ENCODE results near the gene TMEM132A. TPM values are rescaled to one million over a fixed set of nuclear protein-coding genes. Genes with fewer than 3 reads are reported as not detected.

The TMEM132A gene
- total and polyA plus RNA-seq, 9 of the 15 experiments (the other 6 are each of a cell fraction or from before 2014, with no cell fraction given) = 0.04 to 1.1 (median 0.18) TPM; not detected in 4

DNA sequence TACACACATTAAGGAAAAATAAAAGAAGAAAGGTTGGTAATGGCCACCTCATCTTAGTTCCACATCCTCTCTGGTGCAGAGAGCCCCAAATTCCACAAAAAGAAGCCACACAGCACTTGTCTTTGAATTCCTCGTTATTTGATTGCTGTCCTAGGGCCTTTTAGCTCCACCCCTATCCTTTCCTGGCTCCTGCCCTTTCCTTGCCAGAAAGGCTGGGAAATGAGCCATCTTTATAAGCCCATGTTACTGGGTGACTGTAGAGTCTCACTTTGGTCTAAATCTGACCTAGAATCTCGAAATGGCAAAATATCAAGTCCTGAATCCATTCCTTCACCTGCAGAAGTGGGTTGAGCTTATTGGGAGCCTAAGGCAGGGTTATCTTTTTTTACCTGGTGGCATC is 4.3 kb upstream of the TMEM132A start (continued):
- TF ChIP-seq PCBP2 (IDR thresholded peaks at IDR 0.05; ENCODE audit: low read depth, low read length, poor library complexity, severe bottlenecking) (no peak), ZBTB8A (IDR thresholded peaks at IDR 0.05; ENCODE audit: partially characterized antibody) (no peak), BCOR (IDR thresholded peaks at IDR 0.05) (no peak), ZNF23 (CRISPR knock-in tag; IDR thresholded peaks at IDR 0.05) (no peak), ATF7 (IDR thresholded peaks at IDR 0.05) (no peak), ZKSCAN1 (IDR thresholded peaks at IDR 0.05; ENCODE audit: low read depth, low read length) (no peak)
- TF ChIP-seq, protein P1, sequence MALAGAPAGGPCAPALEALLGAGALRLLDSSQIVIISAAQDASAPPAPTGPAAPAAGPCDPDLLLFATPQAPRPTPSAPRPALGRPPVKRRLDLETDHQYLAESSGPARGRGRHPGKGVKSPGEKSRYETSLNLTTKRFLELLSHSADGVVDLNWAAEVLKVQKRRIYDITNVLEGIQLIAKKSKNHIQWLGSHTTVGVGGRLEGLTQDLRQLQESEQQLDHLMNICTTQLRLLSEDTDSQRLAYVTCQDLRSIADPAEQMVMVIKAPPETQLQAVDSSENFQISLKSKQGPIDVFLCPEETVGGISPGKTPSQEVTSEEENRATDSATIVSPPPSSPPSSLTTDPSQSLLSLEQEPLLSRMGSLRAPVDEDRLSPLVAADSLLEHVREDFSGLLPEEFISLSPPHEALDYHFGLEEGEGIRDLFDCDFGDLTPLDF (CRISPR knock-in tag; IDR thresholded peaks at IDR 0.05) = no peak

DNA sequence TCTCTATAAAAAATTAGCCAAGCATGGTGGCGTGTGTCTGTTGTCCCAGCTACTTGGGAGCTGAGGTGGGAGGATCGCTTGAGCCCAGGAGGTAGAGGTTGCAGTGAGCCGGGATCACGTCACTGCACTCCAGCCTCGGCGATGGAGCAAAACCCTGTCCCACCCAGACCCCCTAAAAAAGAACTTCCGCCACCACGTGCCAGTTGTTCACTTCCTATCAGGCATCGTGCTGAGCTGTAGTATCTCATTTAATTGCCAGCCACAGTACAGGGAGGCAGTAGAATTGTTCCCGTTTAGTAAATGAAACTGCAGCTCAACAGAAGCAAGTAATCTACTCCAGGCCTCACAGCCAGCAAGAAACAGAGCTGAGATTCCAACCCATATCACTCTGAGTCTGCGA is 3.0 kb upstream of the TMEM132A start:
- no peak overlapping the region for H3K9ac ChIP-seq (ENCODE audit: insufficient read depth in 1 of 2, low read depth in 2 of 2, low read length in 2 of 2)
- H3K4me1 ChIP-seq (replicated peaks in 1 of 2; ENCODE audit: control insufficient read depth in 2 of 2, insufficient read depth in 2 of 2, low read length in 2 of 2) = peaks cover 7 to 22% of the 10 kb centered on the region in 2 experiments; a peak in 4 of 5 replicates
- ChIA-PET POLR2A (interaction anchor here (0.5 to 1.5 kb wide), 2 partner anchors 8 to 62 kb away, joined by 4 to 5 read pairs; partner anchors contain the start of gene TMEM109), CTCF (ENCODE audit: low intra/inter-chr PET ratio) (no interaction called here)
- in situ Hi-C loops (cut with MboI) = no loop called here
- no peak for FAIRE-seq
- no peaks in the 10 kb centered on the region for H3K9me3 ChIP-seq (replicated peaks; ENCODE audit: control insufficient read depth, insufficient read depth, low read depth, low read length)
- peaks cover 5% of the 10 kb centered on the region; the same call in 1 of the 2 replicates for H4K20me1 ChIP-seq (replicated peaks; ENCODE audit: control insufficient read depth, insufficient read depth, low read length)
- no peak for ATAC-seq
- peaks cover 17 to 19% of the 10 kb centered on the region in 2 experiments for H3K27me3 ChIP-seq (ENCODE audit: control insufficient read depth in 2 of 2, insufficient read depth in 2 of 2, low read length in 2 of 2)
- H3K9me1 ChIP-seq (ENCODE audit: control insufficient read depth, insufficient read depth, low read length) = no peaks in the 10 kb centered on the region
- H3K79me2 ChIP-seq (ENCODE audit: control insufficient read depth, insufficient read depth, low read length) = peaks cover 29% of the 10 kb centered on the region; the same call in 2 of the 3 replicates
- H3K36me3 ChIP-seq (ENCODE audit: control insufficient read depth, insufficient read depth, low read length) = peaks cover 54% of the 10 kb centered on the region
- H3K4me2 ChIP-seq (ENCODE audit: insufficient read depth, low read length) = no peak overlapping the region
- intact Hi-C loops (cut with micrococcal nuclease) = no loop called here
- no TSS peak for BruUV-seq (replicated peaks)
- no peak overlapping the region for H3K27ac ChIP-seq (ENCODE audit: extremely low read depth, low read depth, low read length)
- no peak overlapping the region for H3K4me3 ChIP-seq
- no peak overlapping the region for H2AFZ ChIP-seq (ENCODE audit: low read depth, low read length)
- WGBS (ENCODE audit: insufficient coverage, low coverage, missing lambda C conversion rate) = 83% methylated on average over 9 of the region's 11 CpGs
- DNase-seq (ENCODE audit: extremely low read depth in 1 of 4, low spot score in 3 of 4) = no peak
- TF ChIP-seq BRCA1 (IDR thresholded peaks at IDR 0.05) (no peak), BRCA1 (CRISPR knock-in tag; IDR thresholded peaks at IDR 0.05) (no peak), TARDBP (IDR thresholded peaks at IDR 0.05) (no peak), HDGF (IDR thresholded peaks at IDR 0.05) (no peak), ZNF551 (CRISPR knock-in tag; IDR thresholded peaks at IDR 0.05) (no peak)
- TF ChIP-seq, protein P2, sequence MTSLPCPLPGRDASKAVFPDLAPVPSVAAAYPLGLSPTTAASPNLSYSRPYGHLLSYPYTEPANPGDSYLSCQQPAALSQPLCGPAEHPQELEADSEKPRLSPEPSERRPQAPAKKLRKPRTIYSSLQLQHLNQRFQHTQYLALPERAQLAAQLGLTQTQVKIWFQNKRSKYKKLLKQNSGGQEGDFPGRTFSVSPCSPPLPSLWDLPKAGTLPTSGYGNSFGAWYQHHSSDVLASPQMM (CRISPR knock-in tag; IDR thresholded peaks at IDR 0.05) = no peak
- TF ChIP-seq, protein P3, sequence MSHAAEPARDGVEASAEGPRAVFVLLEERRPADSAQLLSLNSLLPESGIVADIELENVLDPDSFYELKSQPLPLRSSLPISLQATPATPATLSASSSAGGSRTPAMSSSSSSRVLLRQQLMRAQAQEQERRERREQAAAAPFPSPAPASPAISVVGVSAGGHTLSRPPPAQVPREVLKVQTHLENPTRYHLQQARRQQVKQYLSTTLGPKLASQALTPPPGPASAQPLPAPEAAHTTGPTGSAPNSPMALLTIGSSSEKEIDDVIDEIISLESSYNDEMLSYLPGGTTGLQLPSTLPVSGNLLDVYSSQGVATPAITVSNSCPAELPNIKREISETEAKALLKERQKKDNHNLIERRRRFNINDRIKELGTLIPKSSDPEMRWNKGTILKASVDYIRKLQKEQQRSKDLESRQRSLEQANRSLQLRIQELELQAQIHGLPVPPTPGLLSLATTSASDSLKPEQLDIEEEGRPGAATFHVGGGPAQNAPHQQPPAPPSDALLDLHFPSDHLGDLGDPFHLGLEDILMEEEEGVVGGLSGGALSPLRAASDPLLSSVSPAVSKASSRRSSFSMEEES (CRISPR knock-in tag; IDR thresholded peaks at IDR 0.05) = no peak
- TF ChIP-seq, protein P4, sequence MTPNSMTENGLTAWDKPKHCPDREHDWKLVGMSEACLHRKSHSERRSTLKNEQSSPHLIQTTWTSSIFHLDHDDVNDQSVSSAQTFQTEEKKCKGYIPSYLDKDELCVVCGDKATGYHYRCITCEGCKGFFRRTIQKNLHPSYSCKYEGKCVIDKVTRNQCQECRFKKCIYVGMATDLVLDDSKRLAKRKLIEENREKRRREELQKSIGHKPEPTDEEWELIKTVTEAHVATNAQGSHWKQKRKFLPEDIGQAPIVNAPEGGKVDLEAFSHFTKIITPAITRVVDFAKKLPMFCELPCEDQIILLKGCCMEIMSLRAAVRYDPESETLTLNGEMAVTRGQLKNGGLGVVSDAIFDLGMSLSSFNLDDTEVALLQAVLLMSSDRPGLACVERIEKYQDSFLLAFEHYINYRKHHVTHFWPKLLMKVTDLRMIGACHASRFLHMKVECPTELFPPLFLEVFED (CRISPR knock-in tag; conservative IDR thresholded peaks at IDR 0.05) = no peak
